Testis (tissue), 2 donors: ENCODE data around the gene TMEM42.

ENCODE experiments used
- POLR2A ChIP-seq: fragments of 450-650 bp; IDR thresholded peaks from one replicate; pipeline ENCODE4 v1.6.1; 2017; ENCODE audit warnings: antibody characterized with exemption, mild to moderate bottlenecking, moderate library complexity
- TF ChIP-seq, protein P1 (sequence below), 3 experiments: fragments of 450-650 bp in 2 of 3; fragments of 200-600 bp in 1 of 3; sonication (generic) in 1 of 3; IDR thresholded peaks; one replicate each; pipeline ENCODE4 v1.5.1; 2016 to 2019; ENCODE audit warnings: antibody characterized with exemption in 3 of 3, mild to moderate bottlenecking in 2 of 3, moderate library complexity in 1 of 3

DNA sequence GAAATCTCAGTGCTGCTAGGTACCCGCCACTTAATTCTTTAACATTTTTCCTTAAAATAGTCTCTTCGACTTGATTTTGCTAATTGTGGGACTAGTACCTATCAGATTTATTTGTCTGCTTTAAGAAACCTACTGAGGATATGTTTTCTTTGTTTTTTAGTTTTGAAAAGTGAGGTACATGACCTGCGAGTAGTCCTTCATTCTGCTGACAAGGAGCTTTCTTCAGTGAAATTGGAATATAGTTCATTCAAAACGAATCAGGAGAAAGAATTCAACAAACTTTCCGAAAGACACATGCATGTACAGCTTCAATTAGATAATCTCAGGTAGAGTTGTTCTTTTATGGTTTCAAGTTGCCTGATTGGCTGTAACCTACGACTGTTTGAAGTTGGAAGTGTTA, 47.0 kb upstream of the TMEM42 start:
- TF ChIP-seq, protein P1, sequence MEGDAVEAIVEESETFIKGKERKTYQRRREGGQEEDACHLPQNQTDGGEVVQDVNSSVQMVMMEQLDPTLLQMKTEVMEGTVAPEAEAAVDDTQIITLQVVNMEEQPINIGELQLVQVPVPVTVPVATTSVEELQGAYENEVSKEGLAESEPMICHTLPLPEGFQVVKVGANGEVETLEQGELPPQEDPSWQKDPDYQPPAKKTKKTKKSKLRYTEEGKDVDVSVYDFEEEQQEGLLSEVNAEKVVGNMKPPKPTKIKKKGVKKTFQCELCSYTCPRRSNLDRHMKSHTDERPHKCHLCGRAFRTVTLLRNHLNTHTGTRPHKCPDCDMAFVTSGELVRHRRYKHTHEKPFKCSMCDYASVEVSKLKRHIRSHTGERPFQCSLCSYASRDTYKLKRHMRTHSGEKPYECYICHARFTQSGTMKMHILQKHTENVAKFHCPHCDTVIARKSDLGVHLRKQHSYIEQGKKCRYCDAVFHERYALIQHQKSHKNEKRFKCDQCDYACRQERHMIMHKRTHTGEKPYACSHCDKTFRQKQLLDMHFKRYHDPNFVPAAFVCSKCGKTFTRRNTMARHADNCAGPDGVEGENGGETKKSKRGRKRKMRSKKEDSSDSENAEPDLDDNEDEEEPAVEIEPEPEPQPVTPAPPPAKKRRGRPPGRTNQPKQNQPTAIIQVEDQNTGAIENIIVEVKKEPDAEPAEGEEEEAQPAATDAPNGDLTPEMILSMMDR (IDR thresholded peaks at IDR 0.05): no peak
- TF ChIP-seq POLR2A: no peak
